ENCODE measurements around the gene AP2B1.

- TF ChIP-seq, protein P1, sequence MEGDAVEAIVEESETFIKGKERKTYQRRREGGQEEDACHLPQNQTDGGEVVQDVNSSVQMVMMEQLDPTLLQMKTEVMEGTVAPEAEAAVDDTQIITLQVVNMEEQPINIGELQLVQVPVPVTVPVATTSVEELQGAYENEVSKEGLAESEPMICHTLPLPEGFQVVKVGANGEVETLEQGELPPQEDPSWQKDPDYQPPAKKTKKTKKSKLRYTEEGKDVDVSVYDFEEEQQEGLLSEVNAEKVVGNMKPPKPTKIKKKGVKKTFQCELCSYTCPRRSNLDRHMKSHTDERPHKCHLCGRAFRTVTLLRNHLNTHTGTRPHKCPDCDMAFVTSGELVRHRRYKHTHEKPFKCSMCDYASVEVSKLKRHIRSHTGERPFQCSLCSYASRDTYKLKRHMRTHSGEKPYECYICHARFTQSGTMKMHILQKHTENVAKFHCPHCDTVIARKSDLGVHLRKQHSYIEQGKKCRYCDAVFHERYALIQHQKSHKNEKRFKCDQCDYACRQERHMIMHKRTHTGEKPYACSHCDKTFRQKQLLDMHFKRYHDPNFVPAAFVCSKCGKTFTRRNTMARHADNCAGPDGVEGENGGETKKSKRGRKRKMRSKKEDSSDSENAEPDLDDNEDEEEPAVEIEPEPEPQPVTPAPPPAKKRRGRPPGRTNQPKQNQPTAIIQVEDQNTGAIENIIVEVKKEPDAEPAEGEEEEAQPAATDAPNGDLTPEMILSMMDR (IDR thresholded peaks at IDR 0.05) = no peak
- TF ChIP-seq POLR2A (IDR thresholded peaks at IDR 0.05) = no peak
These were observed 145.6 kb downstream of the AP2B1 start for GRCh38 chr17:35732806-35733136.

Data from heart left ventricle (tissue), 13 donors.